GM19035 (cell line): Measurements from ENCODE around the gene OVCA2.

ENCODE experiments used
- ATAC-seq: cut with Tn5 transposase; IDR thresholded peaks from one replicate; pipeline ENCODE4 v1.9.1; 2021; ENCODE audit not compliant: unreplicated experiment

Gene OVCA2

GRCh38 chr17:2030779-2031163, 11.1 kb upstream of the OVCA2 start:
- ATAC-seq, result no peak

- no peak for ATAC-seq
These were observed 8.7 kb upstream of the OVCA2 start for GRCh38 chr17:2033153-2033552.

GRCh38 chr17:2034157-2034556, 7.7 kb upstream of the OVCA2 start:
- no peak for ATAC-seq

GRCh38 chr17:2034806-2035540, 6.8 kb upstream of the OVCA2 start:
- ATAC-seq, result no peak

GRCh38 chr17:2035541-2036488, 6.0 kb upstream of the OVCA2 start:
- no peak for ATAC-seq

GRCh38 chr17:2037155-2037554, 4.7 kb upstream of the OVCA2 start:
- ATAC-seq, result no peak

GRCh38 chr17:2040219-2040827, 1.5 kb upstream of the OVCA2 start:
- no peak for ATAC-seq

GRCh38 chr17:2040942-2041560, 771 bp upstream of the OVCA2 start:
- no peak for ATAC-seq

- no peak for ATAC-seq
These were observed 597 bp downstream of the OVCA2 start for GRCh38 chr17:2042390-2042847.

- no peak for ATAC-seq
These were observed 1.1 kb downstream of the OVCA2 start for GRCh38 chr17:2042933-2043332.

- ATAC-seq, result no peak
These were observed 2.0 kb downstream of the OVCA2 start for GRCh38 chr17:2043785-2044184.

GRCh38 chr17:2044263-2044894, 2.6 kb downstream of the OVCA2 start:
- no peak for ATAC-seq

GRCh38 chr17:2047590-2047989, 5.8 kb downstream of the OVCA2 start:
- no peak for ATAC-seq

- ATAC-seq, result no peak
These were observed 7.0 kb downstream of the OVCA2 start for GRCh38 chr17:2048805-2049204.

- ATAC-seq, result peak; percentile 52
These were observed 7.8 kb downstream of the OVCA2 start for GRCh38 chr17:2049333-2050299.

- ATAC-seq, result peak; percentile 17
These were observed 8.7 kb downstream of the OVCA2 start for GRCh38 chr17:2050300-2051060.

- ATAC-seq, result no peak
These were observed 9.5 kb downstream of the OVCA2 start for GRCh38 chr17:2051061-2051932.
